Bladder microvascular endothelial cell (primary cell): Measurements from ENCODE around the gene FAN1. TPM values are rescaled to one million over a fixed set of nuclear protein-coding genes. Genes with fewer than 3 reads are reported as not detected.

Source experiments
- total RNA-seq: library from RNA; depleted of rRNA; stranded (reverse); fragments of >200 nt; gene quantifications from 2 replicates; pipeline ENCODE4 v1.2.3, GENCODE V29; 2014

Gene FAN1
- 7.1 and 14.7 TPM in 2 replicates for total RNA-seq

GRCh38 chr15:30903497-30904187, at the start of gene FAN1:
Gene FAN1 (plus strand): TSS chr15:30903915. CDS start chr15:30904664, 749 bp downstream.

GRCh38 chr15:30991255-30992235, 87.8 kb downstream of the FAN1 start, which contains the start of gene MTMR10:
Gene MTMR10 (minus strand): TSS chr15:30991628. CDS start chr15:30991506, 122 bp downstream.

Other genes with a start within 250 kb of the FAN1 start
- 52.6 and 155 TPM in 2 replicates for gene MTMR10, start 87.7 kb downstream of the FAN1 start, total RNA-seq
- 0.06 and 0.81 TPM in 2 replicates for gene TRPM1, start 197.8 kb downstream of the FAN1 start, total RNA-seq